ENCODE results near the gene EXOC3L4. TPM values are rescaled to one million over a fixed set of nuclear protein-coding genes. Genes with fewer than 3 reads are reported as not detected.

EXOC3L4 gene
- total and polyA plus RNA-seq, 2 donors (not counting 3 experiments of a cell fraction or from before 2014, with no cell fraction given) = not detected

- no peaks in the 10 kb centered on the region for H3K79me2 ChIP-seq (ENCODE audit: control insufficient read depth, insufficient read depth, low read length)
- H3K4me3 ChIP-seq (replicated peaks in 1 of 3; ENCODE audit: insufficient read depth in 1 of 3, low read depth in 1 of 3, low read length in 3 of 3) = no peak overlapping the region
- no peak for FAIRE-seq
- DNase-seq (ENCODE audit: low read depth, low spot score) = no peak
- POLR2A ChIA-PET = no interaction called here
- BruUV-seq (replicated peaks) = no TSS peak
- no peaks in the 10 kb centered on the region for H4K20me1 ChIP-seq (replicated peaks; ENCODE audit: control insufficient read depth, extremely low read depth, insufficient read depth, low read length)
- H2AFZ ChIP-seq (ENCODE audit: low read depth, low read length) = no peak overlapping the region
- TF ChIP-seq EZH2 (IDR thresholded peaks at IDR 0.05; ENCODE audit: borderline replicate concordance, low read depth, low read length, severe bottlenecking) = no peak
- TF ChIP-seq GATA2 (IDR thresholded peaks at IDR 0.05; ENCODE audit: insufficient read depth, insufficient read length, low read depth, low read length) = no peak
- no peak for TF ChIP-seq JUN (IDR thresholded peaks at IDR 0.05; ENCODE audit: borderline replicate concordance, insufficient read depth, insufficient read length, low read depth)
- dilution Hi-C loops (cut with MboI; ENCODE audit: extremely low pct_ligation_motif_present, low sequenced_read_pairs) = no loop called here
- CTCF ChIA-PET = no interaction called here
- intact Hi-C loops (cut with micrococcal nuclease) = no loop called here
- H3K27ac ChIP-seq (ENCODE audit: insufficient read depth, low read depth, low read length) = no peak overlapping the region
- H3K27me3 ChIP-seq (ENCODE audit: control insufficient read depth in 2 of 2, insufficient read depth in 2 of 2, low read length in 2 of 2) = peaks cover 6 to 9% of the 10 kb centered on the region in 2 experiments
- no peak overlapping the region for H3K4me2 ChIP-seq (ENCODE audit: insufficient read depth, low read length)
- H3K9ac ChIP-seq (replicated peaks; ENCODE audit: extremely low read depth, insufficient read depth, low read length) = no peak overlapping the region
- H3K9me3 ChIP-seq (replicated peaks; ENCODE audit: control insufficient read depth, insufficient read depth, low read length) = no peaks in the 10 kb centered on the region
- H3K36me3 ChIP-seq (ENCODE audit: control insufficient read depth in 2 of 2, extremely low read depth in 1 of 2, insufficient read depth in 2 of 2, low read length in 2 of 2) = no peaks in the 10 kb centered on the region
- no peaks in the 10 kb centered on the region for H3K4me1 ChIP-seq (ENCODE audit: control insufficient read depth, extremely low read depth, insufficient read depth, low read length)
- no peaks in the 10 kb centered on the region for H3K9me1 ChIP-seq (replicated peaks; ENCODE audit: control insufficient read depth, extremely low read depth, insufficient read depth, low read length)
Observed at GRCh38 chr14:103081951-103082350, 12.6 kb upstream of the EXOC3L4 start.

- dilution Hi-C loops (cut with MboI; ENCODE audit: extremely low pct_ligation_motif_present, low sequenced_read_pairs) (no loop called here), intact Hi-C loops (cut with micrococcal nuclease) (no loop called here)
- no TSS peak for BruUV-seq (replicated peaks)
- H3K4me3 ChIP-seq (replicated peaks in 1 of 3; ENCODE audit: insufficient read depth in 1 of 3, low read depth in 1 of 3, low read length in 3 of 3) = no peak within 1 kb of the TSS
- no peaks in the 10 kb centered on the region for H3K9me1 ChIP-seq (replicated peaks; ENCODE audit: control insufficient read depth, extremely low read depth, insufficient read depth, low read length)
- H3K4me2 ChIP-seq (ENCODE audit: insufficient read depth, low read length) = no peak within 1 kb of the TSS
- no peaks in the 10 kb centered on the region for H3K79me2 ChIP-seq (ENCODE audit: control insufficient read depth, insufficient read depth, low read length)
- no peaks in the 10 kb centered on the region for H3K4me1 ChIP-seq (ENCODE audit: control insufficient read depth, extremely low read depth, insufficient read depth, low read length)
- H3K27ac ChIP-seq (ENCODE audit: insufficient read depth, low read depth, low read length) = no peak within 1 kb of the TSS
- H3K9ac ChIP-seq (replicated peaks; ENCODE audit: extremely low read depth, insufficient read depth, low read length) = no peak within 1 kb of the TSS
- H3K36me3 ChIP-seq (ENCODE audit: control insufficient read depth in 2 of 2, extremely low read depth in 1 of 2, insufficient read depth in 2 of 2, low read length in 2 of 2) = no peaks in the 10 kb centered on the region
- ChIA-PET CTCF (interaction anchor here (1.0 kb wide), 1 partner anchor 20 kb away, joined by 3 read pairs; no protein-coding TSS in a partner anchor), POLR2A (interaction anchor here (0.6 kb wide), 1 partner anchor 650 kb away, joined by 4 read pairs; no protein-coding TSS in a partner anchor)
- DNase-seq (ENCODE audit: low read depth, low spot score) = no peak
- TF ChIP-seq POLR2AphosphoS5 (IDR thresholded peaks at IDR 0.05; ENCODE audit: insufficient read depth, low read depth, low read length) = no peak
- TF ChIP-seq POLR2A (IDR thresholded peaks at IDR 0.05; ENCODE audit: low read depth, low read length) = no peak
- peak; percentile 51 for TF ChIP-seq EZH2 (IDR thresholded peaks at IDR 0.05; ENCODE audit: borderline replicate concordance, low read depth, low read length, severe bottlenecking)
- TF ChIP-seq CTCF (IDR thresholded peaks at IDR 0.05; ENCODE audit: extremely low read depth in 1 of 2, insufficient read depth in 1 of 2, low read depth in 1 of 2, low read length in 2 of 2) = no peak
- no peak for TF ChIP-seq GATA2 (IDR thresholded peaks at IDR 0.05; ENCODE audit: insufficient read depth, insufficient read length, low read depth, low read length)
- TF ChIP-seq JUN (IDR thresholded peaks at IDR 0.05; ENCODE audit: borderline replicate concordance, insufficient read depth, insufficient read length, low read depth) = no peak
- no peak for TF ChIP-seq FOS (IDR thresholded peaks at IDR 0.05; ENCODE audit: borderline replicate concordance, insufficient read depth, low read length)
- FAIRE-seq = no peak
- no peaks in the 10 kb centered on the region for H4K20me1 ChIP-seq (replicated peaks; ENCODE audit: control insufficient read depth, extremely low read depth, insufficient read depth, low read length)
- H3K27me3 ChIP-seq (ENCODE audit: control insufficient read depth in 2 of 2, insufficient read depth in 2 of 2, low read length in 2 of 2) = peaks cover 6 to 9% of the 10 kb centered on the region in 2 experiments
- H2AFZ ChIP-seq (ENCODE audit: low read depth, low read length) = no peak within 1 kb of the TSS
- no peaks in the 10 kb centered on the region for H3K9me3 ChIP-seq (replicated peaks; ENCODE audit: control insufficient read depth, insufficient read depth, low read length)
Observed at GRCh38 chr14:103084021-103084919, 10.3 kb upstream of the EXOC3L4 start, which contains the start of gene LBHD2. Gene LBHD2, plus strand, starts transcription at chr14:103084210. Its CDS starts 1,803 bp downstream, at chr14:103086013.
